Lower lobe of right lung (tissue), 2 donors: ENCODE data around the gene C16orf96. TPM values are rescaled to one million over a fixed set of nuclear protein-coding genes. Genes with fewer than 3 reads are reported as not detected.

Source experiments
- ATAC-seq, 2 donors: fragments of 200-7000 bp; cut with Tn5 transposase; one replicate each; pipeline ENCODE4 v1.9.1; 2020 to 2022; ENCODE audit warnings: mild to moderate bottlenecking in 2 of 2, moderate library complexity in 2 of 2
- DNase-seq: peaks from one replicate; pipeline ENCODE4 v3.0.0-alpha.2; 2020
- H3K27ac ChIP-seq: fragments of 200-600 bp; one replicate; pipeline ENCODE4 v1.8.0; 2022
- H3K27me3 ChIP-seq: fragments of 200-600 bp; one replicate; pipeline ENCODE4 v1.8.0; 2022; ENCODE audit warnings: low read depth
- H3K36me3 ChIP-seq: fragments of 200-600 bp; one replicate; pipeline ENCODE4 v1.8.0; 2022; ENCODE audit warnings: mild to moderate bottlenecking
- H3K4me1 ChIP-seq: fragments of 200-600 bp; one replicate; pipeline ENCODE4 v1.8.0; 2022
- H3K4me3 ChIP-seq: fragments of 200-600 bp; one replicate; pipeline ENCODE4 v1.8.0; 2022; ENCODE audit warnings: mild to moderate bottlenecking
- H3K9me3 ChIP-seq: fragments of 200-600 bp; one replicate; pipeline ENCODE4 v1.8.0; 2022
- CTCF ChIP-seq: fragments of 200-600 bp; IDR thresholded peaks from one replicate; pipeline ENCODE4 v1.8.0; 2022; ENCODE audit warnings: antibody characterized with exemption, mild to moderate bottlenecking
- intact Hi-C: fragments of 100-400 bp; cut with DNase I; formaldehyde crosslinking; loops from one replicate; pipeline ENCODE4 v1.11.0; 2022
- long read RNA-seq: library from polyadenylated mRNA; unstranded; transcript quantifications from one replicate; pipeline ENCODE4 v2.0.0, GENCODE V29; 2021
- total RNA-seq: library from RNA; stranded (reverse); fragmentation: NEBNext Ultra II Directional; extraction: Animal tissue kit (Norgen Biotek cat#: 25700); gene quantifications from one replicate; pipeline ENCODE4 v1.2.1, GENCODE V29; 2021
- donor health status: DM: no; HTN: yes; CAD: no; lungs with severe emphysema.

Gene C16orf96
- total RNA-seq: 0.21 TPM
- long read RNA-seq, partial matches to known transcripts: 0 of 1 reads
- long read RNA-seq, other reads (novel, unspliced or antisense): 1 of 1 reads

GRCh38 chr16:4556112-4556511, at the start of gene C16orf96:
Gene C16orf96 (plus strand): TSS chr16:4556340. CDS start chr16:4556490, 150 bp downstream.
- intact Hi-C loops: no loop called here
- Histone ChIP-seq H3K9me3 (no peaks in the 10 kb centered on the region), H3K36me3 (no peaks in the 10 kb centered on the region), H3K4me3 (no peak within 1 kb of the TSS), H3K4me1 (no peaks in the 10 kb centered on the region), H3K27me3 (no peaks in the 10 kb centered on the region), H3K27ac (no peak within 1 kb of the TSS)
- TF ChIP-seq CTCF: no peak
- DNase-seq (no peak), ATAC-seq (peak in 1 of 2 donors; percentile 25)

- intact Hi-C loops: no loop called here
- Histone ChIP-seq H3K4me3 (no peak overlapping the region), H3K27me3 (no peaks in the 10 kb centered on the region), H3K4me1 (peaks cover 30% of the 10 kb centered on the region), H3K27ac (no peak overlapping the region), H3K9me3 (no peaks in the 10 kb centered on the region), H3K36me3 (peaks cover 57% of the 10 kb centered on the region)
- TF ChIP-seq CTCF: peak; percentile 79
- no peak for DNase-seq
- ATAC-seq: peak; percentile 81 to 87
Measured at GRCh38 chr16:4506450-4506849, 49.7 kb upstream of the C16orf96 start.

GRCh38 chr16:4507588-4508345, 48.4 kb upstream of the C16orf96 start:
- Histone ChIP-seq H3K27ac (no peak overlapping the region), H3K4me1 (peaks cover 33% of the 10 kb centered on the region), H3K9me3 (no peaks in the 10 kb centered on the region), H3K4me3 (no peak overlapping the region), H3K27me3 (no peaks in the 10 kb centered on the region), H3K36me3 (peaks cover 70% of the 10 kb centered on the region)
- ATAC-seq: no peak
- TF ChIP-seq CTCF: no peak
- no peak for DNase-seq
- intact Hi-C loops: no loop called here

- no peak for TF ChIP-seq CTCF
- H3K27me3 ChIP-seq: no peaks in the 10 kb centered on the region
- no peak for ATAC-seq
- peaks cover 41% of the 10 kb centered on the region for H3K4me1 ChIP-seq
- intact Hi-C loops: no loop called here
- H3K4me3 ChIP-seq: no peak overlapping the region
- H3K27ac ChIP-seq: no peak overlapping the region
- no peak for DNase-seq
- no peaks in the 10 kb centered on the region for H3K9me3 ChIP-seq
- H3K36me3 ChIP-seq: peaks cover 79% of the 10 kb centered on the region
Measured at GRCh38 chr16:4508806-4509205, 47.3 kb upstream of the C16orf96 start.

- peaks cover 79% of the 10 kb centered on the region for H3K36me3 ChIP-seq
- ATAC-seq (no peak), DNase-seq (no peak)
- no peak for TF ChIP-seq CTCF
- H3K4me3 ChIP-seq: no peak overlapping the region
- no peaks in the 10 kb centered on the region for H3K9me3 ChIP-seq
- intact Hi-C loops: no loop called here
- H3K27ac ChIP-seq: no peak overlapping the region
- no peaks in the 10 kb centered on the region for H3K27me3 ChIP-seq
- H3K4me1 ChIP-seq: peaks cover 47% of the 10 kb centered on the region
Measured at GRCh38 chr16:4509420-4509819, 46.7 kb upstream of the C16orf96 start.
